GM19463 (cell line): ENCODE data around the gene TTC9.
A peak's percentile ranks its signal among the peaks of the same experiment; 100 is the strongest.

Experiments used
- ATAC-seq: cut with Tn5 transposase; IDR thresholded peaks from one replicate; pipeline ENCODE4 v1.9.1; 2021; ENCODE audit warnings: mild to moderate bottlenecking, moderate library complexity; ENCODE audit not compliant: unreplicated experiment

Gene TTC9

DNA sequence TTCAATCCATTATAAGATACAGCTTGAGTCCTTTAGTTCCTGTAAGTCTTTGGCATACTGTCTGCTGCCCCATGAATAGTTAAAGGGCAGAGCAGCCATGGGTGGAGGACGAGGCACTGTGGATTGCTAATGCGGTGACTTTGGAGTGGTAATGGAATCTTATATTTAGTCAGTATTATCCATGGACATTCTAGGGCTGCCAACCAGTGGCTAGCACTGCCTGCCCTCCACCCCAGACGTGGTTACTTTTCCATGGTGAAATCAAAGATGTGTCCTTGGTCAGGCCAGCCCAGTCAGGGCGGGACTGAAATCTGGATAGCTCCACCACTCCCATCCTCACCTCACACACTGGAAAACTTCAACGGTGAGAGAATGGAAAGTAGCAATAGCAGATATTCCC lies 2.3 kb downstream of the TTC9 start:
- no peak for ATAC-seq

- ATAC-seq = no peak
These were observed 4.2 kb downstream of the TTC9 start for GRCh38 chr14:70645892-70646291.

DNA sequence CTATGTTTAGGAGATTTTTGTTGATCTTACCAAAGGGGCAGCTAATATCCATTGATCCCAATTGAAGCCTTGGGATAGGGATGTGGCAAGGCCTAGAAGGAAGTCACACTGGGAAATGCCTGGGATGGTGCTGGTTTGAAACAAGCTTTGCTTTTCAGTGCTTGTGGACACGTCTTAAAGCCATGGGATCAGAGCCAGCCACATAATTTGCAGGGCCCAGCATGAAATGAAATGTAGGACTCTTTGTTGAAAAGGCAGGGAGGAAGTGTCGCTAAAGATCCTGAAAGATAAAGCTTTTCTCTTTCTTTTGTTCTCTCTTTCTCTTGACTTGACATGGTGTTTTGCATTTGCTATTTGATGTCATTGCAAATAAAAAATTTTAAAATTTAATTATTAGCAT lies 5.0 kb downstream of the TTC9 start:
- no peak for ATAC-seq

DNA sequence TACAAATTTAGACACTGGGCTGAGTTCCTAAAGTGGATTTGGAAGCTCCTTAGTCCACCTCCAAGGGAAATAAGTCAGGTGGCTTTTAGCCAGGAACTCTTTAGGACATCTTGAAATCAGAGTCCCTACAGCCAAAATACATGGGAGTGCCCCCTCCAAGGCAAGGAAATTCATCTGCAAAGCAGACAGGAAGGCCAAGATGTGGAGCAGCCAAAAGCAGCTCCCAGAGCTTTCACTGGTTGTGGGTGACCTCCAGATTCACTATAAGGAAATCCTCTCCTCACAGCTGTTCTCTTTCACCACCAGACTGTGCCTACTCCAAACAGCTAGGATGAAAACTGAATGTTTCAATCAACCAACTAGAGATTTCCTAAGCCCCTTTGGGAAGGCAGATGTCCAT lies 6.6 kb downstream of the TTC9 start:
- ATAC-seq = no peak

DNA sequence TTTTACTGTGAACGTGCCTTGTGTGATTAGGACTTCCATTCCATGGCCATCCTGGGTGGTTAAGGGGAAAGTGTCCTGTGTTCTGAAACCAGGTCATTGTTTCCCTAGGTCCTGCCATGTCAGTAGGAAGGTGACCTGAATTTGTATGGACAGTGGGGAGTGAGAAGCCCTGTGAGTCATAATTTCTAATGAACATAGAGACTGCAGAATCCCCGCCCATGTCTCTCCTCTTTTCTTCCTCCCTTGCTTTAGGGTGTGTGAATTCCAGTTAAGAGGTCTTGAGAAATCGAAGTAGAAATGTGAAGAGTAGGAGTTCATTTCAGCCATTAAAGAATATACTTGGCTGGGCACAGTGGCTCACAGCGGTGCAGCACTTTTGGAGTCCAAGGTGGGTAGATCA lies 8.1 kb downstream of the TTC9 start:
- ATAC-seq = no peak

DNA sequence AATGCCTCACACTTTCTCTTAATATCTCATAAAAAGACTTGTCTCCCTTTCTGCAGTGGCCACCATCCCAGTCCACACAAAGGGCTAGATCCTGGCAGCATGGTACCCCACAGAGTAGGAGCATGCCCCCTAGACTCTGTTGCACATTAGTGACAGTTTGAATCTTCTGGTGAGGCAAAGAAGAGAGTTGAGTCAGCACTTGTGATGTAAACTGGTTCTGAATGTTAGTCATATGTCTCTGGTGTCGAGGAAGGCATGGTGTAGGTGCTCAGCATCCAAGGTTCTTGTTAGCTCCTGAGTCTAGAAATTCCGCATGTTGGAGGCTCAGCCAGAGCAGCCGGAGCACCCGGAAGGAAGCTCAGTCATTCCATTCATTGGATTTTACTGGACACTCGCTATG lies 9.8 kb downstream of the TTC9 start:
- ATAC-seq = no peak

GRCh38 chr14:70652871-70653270 lies 11.2 kb downstream of the TTC9 start:
- ATAC-seq = no peak

DNA sequence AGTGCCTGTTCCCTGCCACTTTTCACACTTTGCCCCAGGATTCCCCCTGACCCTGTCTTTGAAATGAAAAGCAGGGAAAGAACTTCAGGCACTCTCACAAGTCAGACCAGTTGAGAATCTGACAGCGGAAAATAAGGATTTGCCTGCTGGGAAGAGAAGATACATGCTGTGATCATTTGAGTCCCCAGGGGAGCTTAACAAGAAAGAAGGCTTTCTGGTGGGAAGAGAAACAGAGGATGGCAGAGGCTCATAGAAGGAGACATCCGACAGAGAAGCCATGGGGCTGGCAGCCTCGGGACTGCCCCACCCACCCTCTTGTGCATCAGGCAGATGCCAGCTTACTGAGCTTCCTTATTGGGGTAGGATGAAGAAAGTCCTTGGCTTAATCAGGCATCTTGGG lies 11.9 kb downstream of the TTC9 start:
- no peak for ATAC-seq

DNA sequence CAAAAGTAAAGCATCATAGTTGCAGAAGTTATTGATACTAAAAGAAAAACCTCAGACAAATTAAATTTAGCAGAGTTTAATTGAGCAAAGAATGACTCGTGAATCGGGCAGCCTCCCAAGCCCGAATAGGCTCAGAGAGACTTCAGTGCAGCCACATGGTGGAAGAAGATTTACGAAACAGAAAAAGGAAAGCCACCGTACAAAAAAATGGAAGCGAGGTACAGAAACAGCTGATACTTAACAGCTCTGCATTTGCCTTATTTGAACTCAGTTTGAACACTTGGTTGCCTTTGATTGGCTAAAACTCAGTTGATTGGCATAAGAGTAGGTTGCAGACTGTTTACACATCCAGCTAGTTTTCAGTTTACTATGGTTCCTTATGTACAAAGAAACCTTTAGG lies 12.9 kb downstream of the TTC9 start:
- ATAC-seq = no peak

DNA sequence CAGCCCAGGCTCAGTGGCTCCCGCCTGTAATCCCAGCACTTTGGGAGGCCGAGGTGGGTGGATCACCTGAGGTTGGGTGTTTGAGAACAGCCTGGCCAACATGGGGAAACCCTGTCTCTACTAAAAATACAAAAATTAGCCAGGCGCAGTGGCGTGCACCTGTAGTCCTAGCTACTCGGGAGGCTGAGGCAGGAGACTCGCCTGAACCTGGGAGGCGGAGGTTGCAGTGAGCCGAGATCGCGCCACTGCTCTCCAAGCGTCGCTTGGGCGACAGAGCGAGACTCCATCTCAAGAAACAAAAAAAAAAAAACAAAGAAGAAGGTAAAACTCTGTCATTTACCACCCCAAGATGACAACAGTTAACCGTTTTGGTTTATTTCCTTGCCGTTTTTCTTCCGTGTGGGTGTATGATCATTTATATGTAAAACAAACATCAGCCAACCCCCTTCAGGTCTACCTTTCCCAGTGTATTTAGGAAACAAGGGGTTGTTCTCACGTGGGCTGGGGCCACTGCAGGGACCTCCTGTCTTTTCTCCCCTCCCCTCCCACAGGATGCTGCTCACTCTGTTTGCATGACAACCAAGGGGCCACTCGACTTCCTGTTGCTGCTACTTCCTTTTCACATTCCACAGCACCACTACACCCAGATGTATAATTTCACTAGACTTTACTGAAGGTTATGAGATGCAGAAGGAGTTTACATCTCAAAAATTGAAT lies 13.6 kb downstream of the TTC9 start:
- ATAC-seq = peak; percentile 82

DNA sequence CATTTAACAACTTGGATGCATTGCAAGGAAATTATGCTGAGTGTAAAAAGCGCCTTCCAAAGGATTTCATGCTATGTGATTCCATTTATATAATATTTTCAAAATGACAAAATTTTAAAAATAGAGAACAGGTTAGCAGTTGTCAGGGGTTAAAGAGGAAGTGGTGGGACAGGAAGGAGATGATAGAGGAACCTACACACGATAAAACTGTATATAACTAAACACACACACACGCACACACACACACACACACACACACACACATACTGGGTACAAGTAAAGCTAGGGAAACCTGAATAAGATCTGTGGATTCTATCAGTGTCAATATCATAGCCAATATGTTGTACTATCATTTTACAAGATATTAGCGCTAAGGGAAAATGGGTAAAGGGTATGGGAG lies 17.2 kb downstream of the TTC9 start:
- ATAC-seq = no peak

DNA sequence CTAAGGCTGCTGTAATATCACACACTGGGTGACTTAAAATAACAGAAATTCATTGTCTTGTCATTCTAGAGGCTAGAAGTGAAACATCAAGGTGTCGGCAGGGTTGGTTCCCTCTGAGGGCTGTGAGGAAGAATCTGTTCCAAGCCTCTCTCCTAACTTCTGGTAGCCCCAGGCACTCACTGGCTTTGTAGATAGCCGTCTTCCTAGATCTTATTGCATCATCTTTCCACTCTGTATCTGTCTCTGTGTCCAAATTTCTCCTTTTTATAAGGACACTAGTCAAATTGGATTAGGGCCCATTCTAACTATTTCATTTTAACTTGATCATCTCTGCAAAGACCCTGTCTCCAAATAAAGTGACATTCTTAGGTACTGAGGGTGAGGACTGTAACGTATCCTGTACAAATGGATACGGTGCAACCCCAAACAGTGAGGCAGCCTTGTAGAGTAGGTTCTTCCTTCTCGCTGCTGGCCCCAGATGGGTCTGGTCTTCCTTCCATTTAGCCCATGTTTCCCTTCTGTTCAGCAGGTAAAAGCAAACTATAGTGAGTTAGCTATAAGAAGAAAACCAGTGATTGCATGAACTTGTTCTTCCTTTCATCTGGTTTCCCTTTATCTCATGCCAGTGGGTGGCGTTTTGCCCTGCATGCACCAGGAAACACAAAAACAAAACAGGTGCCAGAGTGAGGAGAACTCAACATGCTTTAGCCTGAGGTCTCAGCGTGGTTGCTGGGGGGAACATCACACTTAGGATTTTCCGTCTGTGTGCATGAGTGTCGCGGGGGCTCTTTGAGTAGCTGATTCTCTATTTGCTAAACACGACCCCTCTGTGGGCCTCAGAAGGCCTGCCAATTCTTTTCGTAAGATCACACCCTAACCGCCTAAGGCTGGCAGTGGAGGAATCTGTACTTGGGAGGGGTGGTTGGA lies 19.5 kb downstream of the TTC9 start:
- no peak for ATAC-seq

GRCh38 chr14:70662080-70662479 lies 20.4 kb downstream of the TTC9 start:
- no peak for ATAC-seq

DNA sequence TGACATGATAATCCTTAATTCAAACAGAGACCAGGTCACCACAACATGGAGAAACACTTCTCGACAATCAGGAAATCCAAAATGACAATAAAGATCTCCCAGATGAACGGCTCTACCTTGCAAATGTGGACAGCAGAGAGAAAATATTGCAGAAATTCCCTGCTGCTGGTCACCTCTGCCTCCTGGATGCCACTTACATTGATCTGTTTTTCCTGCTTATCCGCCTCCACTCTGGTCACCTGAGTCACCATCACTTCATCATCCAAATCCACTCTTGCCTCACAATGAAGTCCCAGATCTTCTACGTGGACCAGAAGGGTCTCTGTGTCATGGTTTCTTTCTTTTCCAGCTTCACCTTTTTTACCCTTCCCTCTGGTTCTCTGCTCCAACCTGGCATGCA lies 21.1 kb downstream of the TTC9 start:
- ATAC-seq = no peak

GRCh38 chr14:70663707-70664179 lies 22.0 kb downstream of the TTC9 start:
- peak; percentile 64 for ATAC-seq

DNA sequence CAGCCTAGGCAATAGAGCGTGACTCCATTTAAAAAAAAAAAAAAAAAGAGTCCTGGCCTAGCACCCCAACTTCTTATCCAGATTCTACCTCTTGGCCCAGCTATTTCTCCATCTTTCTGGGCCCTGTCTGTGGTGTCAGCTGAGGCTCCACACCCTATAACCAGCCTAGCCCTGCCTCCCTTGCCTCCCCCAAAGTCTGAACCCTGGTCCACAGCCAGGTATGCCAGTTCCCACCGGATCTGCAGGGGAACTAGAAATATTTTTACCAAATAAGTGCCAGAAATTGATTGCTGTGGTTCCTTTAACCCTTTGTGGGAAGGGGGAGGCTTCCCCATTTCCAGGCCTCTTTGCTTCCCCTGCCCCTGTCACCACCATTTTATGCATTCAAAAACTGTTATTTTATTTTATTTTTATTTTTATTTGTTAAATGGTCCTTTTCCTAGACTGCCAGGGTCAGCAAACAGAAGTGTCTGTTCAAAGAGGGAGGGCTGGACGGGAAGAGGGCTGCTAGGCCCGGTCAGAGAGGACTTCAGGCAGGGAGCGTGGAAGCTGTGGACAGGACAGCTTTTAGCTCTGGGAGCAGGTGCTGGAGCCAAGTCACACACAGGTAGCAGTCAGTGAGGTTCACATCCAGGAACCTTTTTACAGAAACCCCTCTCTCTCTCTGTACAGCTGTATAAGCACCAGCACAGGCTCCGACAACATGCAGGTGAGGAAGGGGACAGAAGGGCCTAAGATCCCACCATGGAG lies 23.2 kb downstream of the TTC9 start:
- ATAC-seq = peak; percentile 4

GRCh38 chr14:70665448-70666360 lies 24.0 kb downstream of the TTC9 start:
- peak; percentile 38 for ATAC-seq

- ATAC-seq = no peak
These were observed 24.6 kb downstream of the TTC9 start for GRCh38 chr14:70666361-70666686.

DNA sequence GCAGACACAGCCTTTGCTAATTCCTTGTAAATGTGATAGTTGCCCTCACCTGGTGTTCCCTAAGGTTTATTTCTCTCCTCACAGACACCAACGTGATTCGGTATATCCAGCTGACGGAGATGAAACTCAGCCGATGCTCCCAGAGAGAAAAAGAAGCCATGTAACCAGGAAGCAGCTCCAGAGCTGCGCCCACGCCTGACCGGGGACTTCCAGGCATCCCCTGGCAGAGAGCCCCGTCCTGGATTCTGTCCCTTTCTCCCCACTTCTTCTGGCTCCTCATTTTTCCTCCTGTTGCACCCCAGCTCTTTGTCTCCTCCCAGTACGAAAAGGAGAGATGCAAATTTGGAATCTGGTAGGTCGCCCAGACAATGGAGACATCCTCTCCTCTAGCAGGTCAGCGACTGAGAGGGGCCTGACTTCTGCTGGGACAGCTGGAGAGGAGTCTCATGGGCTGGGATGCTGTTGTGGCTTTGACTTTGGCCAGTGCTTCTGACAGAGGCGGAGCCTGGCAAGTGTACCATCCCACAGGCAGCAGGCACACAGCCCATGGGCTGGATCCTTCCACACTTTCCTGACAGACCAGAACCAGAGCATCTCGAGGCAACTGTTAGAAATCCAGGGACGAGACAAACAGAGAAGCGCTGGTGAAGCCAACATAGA lies 29.4 kb downstream of the TTC9 start:
- no peak for ATAC-seq
